Esophagus mucosa (tissue), 1 donor: ENCODE results near the gene GABRA5. TPM values are rescaled to one million over a fixed set of nuclear protein-coding genes. Genes with fewer than 3 reads are reported as not detected.

Experiments
- total RNA-seq: library from RNA; stranded (reverse); gene quantifications from one replicate; pipeline ENCODE4 v1.2.4, GENCODE V29; 2023
- donor health status: DM: yes; HTN: yes; CAD: no.

GABRA5 gene
- total RNA-seq, 1 donor from 2014 or later: 0.24 TPM

Other genes with a start within 250 kb of the GABRA5 start
- 0.52 TPM for gene GABRB3, start 94.0 kb upstream of the GABRA5 start, total RNA-seq
- not detected for gene GABRG3, start 104.1 kb downstream of the GABRA5 start, total RNA-seq